ENCODE data around the gene MLLT1.

The MLLT1 gene

GRCh38 chr19:6233056-6233826 lies 46.5 kb downstream of the MLLT1 start:
- TF ChIP-seq CTCF (conservative IDR thresholded peaks at IDR 0.05): no peak
- no peak overlapping the region for H3K27ac ChIP-seq

GRCh38 chr19:6232601-6233055 lies 47.1 kb downstream of the MLLT1 start:
- no peak for TF ChIP-seq CTCF (conservative IDR thresholded peaks at IDR 0.05)
- H3K27ac ChIP-seq: no peak overlapping the region

GRCh38 chr19:6230991-6231448 lies 48.8 kb downstream of the MLLT1 start:
- H3K27ac ChIP-seq: no peak overlapping the region
- no peak for TF ChIP-seq CTCF (conservative IDR thresholded peaks at IDR 0.05)

GRCh38 chr19:6229951-6230712 lies 49.6 kb downstream of the MLLT1 start:
- no peak overlapping the region for H3K27ac ChIP-seq
- no peak for TF ChIP-seq CTCF (conservative IDR thresholded peaks at IDR 0.05)

- TF ChIP-seq CTCF (conservative IDR thresholded peaks at IDR 0.05): no peak
- no peak overlapping the region for H3K27ac ChIP-seq
These were observed 50.4 kb downstream of the MLLT1 start for GRCh38 chr19:6229216-6229913.

GRCh38 chr19:6228551-6229215 lies 51.1 kb downstream of the MLLT1 start:
- H3K27ac ChIP-seq: no peak overlapping the region
- no peak for TF ChIP-seq CTCF (conservative IDR thresholded peaks at IDR 0.05)

Measured in VCaP (cell line).